ENCODE data around the gene CHRNA7.
"Not testable (repeated sequence)": the region's sequence is repeated elsewhere in the genome, so short reads cannot be mapped to it uniquely, and the experiment has no call there.

DNA sequence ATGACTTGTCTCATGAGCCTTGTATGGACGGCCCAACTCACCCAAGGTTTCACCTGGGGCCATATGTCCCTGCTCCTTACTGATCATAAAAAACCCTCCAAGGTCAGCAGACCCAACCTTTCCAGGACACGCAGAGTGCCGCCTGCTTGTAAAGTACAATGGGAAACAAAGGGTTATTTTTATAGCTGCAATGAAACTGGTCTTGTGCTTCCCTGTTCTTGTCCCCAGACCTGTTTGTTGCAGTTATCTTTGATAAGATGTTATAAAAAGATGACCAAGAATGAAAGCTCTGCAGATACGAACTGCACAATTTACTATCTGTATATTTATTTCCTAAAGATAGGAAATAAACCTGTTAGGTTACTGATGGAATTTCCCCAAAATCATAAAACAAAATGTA is 136.0 kb downstream of the CHRNA7 start:
- not testable (repeated sequence) for TF ChIP-seq CTCF, POLR2A (IDR thresholded peaks at IDR 0.05)

Measured in right lobe of liver (tissue), 4 donors.